Measurements from ENCODE around the gene HGFAC. TPM values are rescaled to one million over a fixed set of nuclear protein-coding genes. Genes with fewer than 3 reads are reported as not detected.

Gene HGFAC
- polyA plus RNA-seq, 1 donor from 2014 or later: 16.2 TPM

- Histone ChIP-seq H3F3A (ENCODE audit: insufficient read depth, low read length, poor library complexity, severe bottlenecking) (no peaks in the 10 kb centered on the region), H3K4me3 (ENCODE audit: low read length) (no peak overlapping the region), H4K20me1 (ENCODE audit: insufficient read depth) (no peaks in the 10 kb centered on the region), H2AFZ (ENCODE audit: low read depth, low read length) (no peak overlapping the region), H3K9me3 (ENCODE audit: low read length) (no peaks in the 10 kb centered on the region), H3K27ac (ENCODE audit: low read length) (no peak overlapping the region), H3K27me3 (ENCODE audit: insufficient read depth, low read depth, low read length) (no peaks in the 10 kb centered on the region), H3K4me2 (ENCODE audit: low read length) (no peak overlapping the region), H3K9me2 (ENCODE audit: insufficient read depth, low read length) (no peaks in the 10 kb centered on the region), H3K36me3 (ENCODE audit: insufficient read depth, low read length) (no peaks in the 10 kb centered on the region), H3K79me2 (replicated peaks; ENCODE audit: insufficient read depth, low read length) (no peaks in the 10 kb centered on the region), H3K9ac (ENCODE audit: low read length) (no peak overlapping the region)
- TF ChIP-seq REST (IDR thresholded peaks at IDR 0.05; ENCODE audit: borderline replicate concordance): no peak
- no peak for TF ChIP-seq EZH2 (IDR thresholded peaks at IDR 0.05; ENCODE audit: borderline replicate concordance, insufficient read depth, low read length, poor library complexity, severe bottlenecking)
- TF ChIP-seq SMC3 (conservative IDR thresholded peaks at IDR 0.05; ENCODE audit: poor library complexity): no peak
- no peak for TF ChIP-seq EP300 (conservative IDR thresholded peaks at IDR 0.05; ENCODE audit: poor library complexity, severe bottlenecking)
- no peak for TF ChIP-seq TAF1 (IDR thresholded peaks at IDR 0.05; ENCODE audit: low read depth)
- TF ChIP-seq POLR2AphosphoS5 (IDR thresholded peaks at IDR 0.05): no peak
- no peak for TF ChIP-seq CTCF (IDR thresholded peaks at IDR 0.05; ENCODE audit: poor library complexity, severe bottlenecking)
- no peak for TF ChIP-seq MXI1 (conservative IDR thresholded peaks at IDR 0.05; ENCODE audit: poor library complexity, severe bottlenecking)
- TF ChIP-seq RAD21 (conservative IDR thresholded peaks at IDR 0.05): no peak
Observed at GRCh38 chr4:3464349-3464905, 22.7 kb downstream of the HGFAC start.

GRCh38 chr4:3464911-3465697 is 23.3 kb downstream of the HGFAC start:
- Histone ChIP-seq H3K36me3 (ENCODE audit: insufficient read depth, low read length) (no peaks in the 10 kb centered on the region), H3K27ac (ENCODE audit: low read length) (no peak overlapping the region), H3K4me3 (ENCODE audit: low read length) (no peak overlapping the region), H3K27me3 (ENCODE audit: insufficient read depth, low read depth, low read length) (no peaks in the 10 kb centered on the region), H3F3A (ENCODE audit: insufficient read depth, low read length, poor library complexity, severe bottlenecking) (no peaks in the 10 kb centered on the region), H2AFZ (ENCODE audit: low read depth, low read length) (no peak overlapping the region), H3K9me3 (ENCODE audit: low read length) (no peaks in the 10 kb centered on the region), H4K20me1 (ENCODE audit: insufficient read depth) (no peaks in the 10 kb centered on the region), H3K9me2 (ENCODE audit: insufficient read depth, low read length) (no peaks in the 10 kb centered on the region), H3K9ac (ENCODE audit: low read length) (no peak overlapping the region), H3K4me2 (ENCODE audit: low read length) (no peak overlapping the region), H3K79me2 (replicated peaks; ENCODE audit: insufficient read depth, low read length) (no peaks in the 10 kb centered on the region)
- no peak for TF ChIP-seq EP300 (conservative IDR thresholded peaks at IDR 0.05; ENCODE audit: poor library complexity, severe bottlenecking)

Data from neural cell (in vitro differentiated cells).